KMS-11 (cell line): Measurements from ENCODE around the gene GSK3B.

Experiments used
- H2AFZ ChIP-seq: fragments of 200-600 bp; sonication (generic); 2 replicates; pipeline ENCODE4 v1.6.1; 2016; ENCODE audit warnings: antibody characterized with exemption, mixed run types, low read depth
- H3K27ac ChIP-seq: fragments of 200-600 bp; sonication (generic); 2 replicates; pipeline ENCODE4 v1.6.1; 2016; ENCODE audit warnings: mild to moderate bottlenecking, mixed run types
- H3K27me3 ChIP-seq: fragments of 200-600 bp; sonication (generic); 2 replicates; pipeline ENCODE4 v1.6.1; 2017; ENCODE audit warnings: mild to moderate bottlenecking, low read depth, mixed run types, moderate library complexity; ENCODE audit not compliant: insufficient read depth
- H3K36me3 ChIP-seq: fragments of 200-600 bp; sonication (generic); 2 replicates; pipeline ENCODE4 v1.6.1; 2017; ENCODE audit warnings: mild to moderate bottlenecking, mixed run types; ENCODE audit not compliant: insufficient read depth
- H3K4me1 ChIP-seq: fragments of 200-600 bp; sonication (generic); 2 replicates; pipeline ENCODE4 v1.6.1; 2016; ENCODE audit warnings: mild to moderate bottlenecking, low read depth, mixed run types; ENCODE audit not compliant: poor library complexity, severe bottlenecking
- H3K4me2 ChIP-seq: fragments of 200-600 bp; sonication (generic); 2 replicates; pipeline ENCODE4 v1.7.0; 2016; ENCODE audit warnings: mild to moderate bottlenecking, mixed run types
- H3K4me3 ChIP-seq: fragments of 200-600 bp; sonication (generic); IDR thresholded peaks from 2 replicates; pipeline ENCODE4 v1.6.1; 2017; ENCODE audit warnings: low read depth, low read length, mixed read lengths; ENCODE audit not compliant: insufficient read depth
- H3K79me2 ChIP-seq: fragments of 200-600 bp; sonication (generic); 2 replicates; pipeline ENCODE4 v1.6.1; 2016; ENCODE audit warnings: low read depth, mixed run types; ENCODE audit not compliant: insufficient read depth
- H3K9ac ChIP-seq: fragments of 200-600 bp; sonication (generic); 2 replicates; pipeline ENCODE4 v1.6.1; 2016; ENCODE audit warnings: mild to moderate bottlenecking, mixed run types
- H4K20me1 ChIP-seq: fragments of 200-600 bp; sonication (generic); 2 replicates; pipeline ENCODE4 v1.6.1; 2016; ENCODE audit warnings: mild to moderate bottlenecking, mixed run types; ENCODE audit not compliant: insufficient read depth
- CTCF ChIP-seq: fragments of 200-600 bp; sonication (generic); conservative IDR thresholded peaks from 2 replicates; pipeline ENCODE4 v1.6.1; 2017; ENCODE audit warnings: low read depth, mild to moderate bottlenecking, antibody characterized with exemption, low read length, moderate library complexity, mixed read lengths

The GSK3B gene

GRCh38 chr3:120129051-120129450, 34.8 kb upstream of the GSK3B start:
- H3K36me3 ChIP-seq = no peaks in the 10 kb centered on the region
- no peak overlapping the region for H3K27ac ChIP-seq
- H3K4me2 ChIP-seq = no peak overlapping the region
- no peaks in the 10 kb centered on the region for H3K27me3 ChIP-seq
- H3K4me1 ChIP-seq = no peaks in the 10 kb centered on the region
- TF ChIP-seq CTCF = no peak
- no peaks in the 10 kb centered on the region for H3K79me2 ChIP-seq
- no peak overlapping the region for H3K4me3 ChIP-seq
- H2AFZ ChIP-seq = no peak overlapping the region
- no peak overlapping the region for H3K9ac ChIP-seq
- H4K20me1 ChIP-seq = no peaks in the 10 kb centered on the region

GRCh38 chr3:120125992-120126391, 31.7 kb upstream of the GSK3B start:
- Histone ChIP-seq H3K4me1 (no peaks in the 10 kb centered on the region), H2AFZ (no peak overlapping the region), H3K79me2 (no peaks in the 10 kb centered on the region), H3K27me3 (no peaks in the 10 kb centered on the region), H3K4me2 (no peak overlapping the region), H3K36me3 (no peaks in the 10 kb centered on the region), H3K9ac (no peak overlapping the region), H3K27ac (no peak overlapping the region), H4K20me1 (no peaks in the 10 kb centered on the region), H3K4me3 (no peak overlapping the region)
- TF ChIP-seq CTCF = no peak

GRCh38 chr3:120119846-120120510, 25.7 kb upstream of the GSK3B start:
- Histone ChIP-seq H2AFZ (no peak overlapping the region), H3K27ac (no peak overlapping the region), H3K4me2 (no peak overlapping the region), H3K79me2 (no peaks in the 10 kb centered on the region), H4K20me1 (no peaks in the 10 kb centered on the region), H3K4me1 (no peaks in the 10 kb centered on the region), H3K36me3 (no peaks in the 10 kb centered on the region), H3K4me3 (no peak overlapping the region), H3K9ac (no peak overlapping the region), H3K27me3 (no peaks in the 10 kb centered on the region)
- no peak for TF ChIP-seq CTCF

GRCh38 chr3:120114981-120115380, 20.7 kb upstream of the GSK3B start:
- Histone ChIP-seq H3K79me2 (no peaks in the 10 kb centered on the region), H3K4me3 (no peak overlapping the region), H2AFZ (no peak overlapping the region), H3K27me3 (no peaks in the 10 kb centered on the region), H4K20me1 (no peaks in the 10 kb centered on the region), H3K36me3 (no peaks in the 10 kb centered on the region), H3K9ac (no peak overlapping the region), H3K4me2 (no peak overlapping the region), H3K27ac (no peak overlapping the region), H3K4me1 (no peaks in the 10 kb centered on the region)
- no peak for TF ChIP-seq CTCF
